Embryonic facial prominence (tissue), 1 donor: ENCODE measurements around the gene SLC25A13.
"Not testable (repeated sequence)": the region's sequence is repeated elsewhere in the genome, so short reads cannot be mapped to it uniquely, and the experiment has no call there.

Experiments used
- DNase-seq: peaks from one replicate; pipeline ENCODE4 v3.0.0-alpha.2; 2016; ENCODE audit errors: extremely low spot score

The SLC25A13 gene

DNA sequence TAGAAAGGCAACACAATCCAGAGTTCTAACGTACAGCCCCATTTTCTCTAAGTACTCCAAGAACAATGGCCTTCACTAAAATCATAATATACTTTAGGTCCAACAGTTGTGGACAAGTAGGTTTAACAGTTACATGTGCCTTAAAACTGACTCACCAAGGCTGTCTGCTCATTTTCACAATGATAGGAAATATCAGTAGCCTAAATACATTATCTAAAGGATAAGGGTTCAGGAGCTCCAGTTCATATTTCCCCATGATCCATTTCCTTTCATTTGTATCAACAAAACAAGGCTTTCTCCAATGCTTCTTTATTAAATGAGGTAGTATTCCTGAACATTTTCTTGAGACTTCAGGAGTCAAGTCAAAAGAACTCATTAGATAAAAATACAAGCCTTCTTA, 164.0 kb downstream of the SLC25A13 start:
- DNase-seq: no peak

DNA sequence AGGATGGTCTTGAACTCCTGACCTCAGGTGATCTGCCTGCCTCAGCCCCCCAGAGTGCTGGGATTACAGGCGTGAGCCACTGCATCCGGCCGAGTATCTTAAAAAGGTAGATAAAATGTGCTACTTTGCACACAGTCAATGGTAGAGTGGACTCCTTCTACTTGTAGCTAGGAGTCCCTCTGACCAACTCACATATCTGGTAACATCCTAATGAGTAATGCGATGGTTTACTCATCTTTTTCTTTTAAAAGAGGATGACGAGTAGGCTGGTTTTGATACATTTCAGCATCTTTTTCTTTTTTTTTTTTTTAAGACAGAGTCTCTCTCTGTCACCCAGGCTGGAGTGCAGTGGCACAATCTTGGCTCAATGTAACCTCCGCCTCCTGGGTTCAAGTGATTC, 167.4 kb downstream of the SLC25A13 start:
- DNase-seq: not testable (repeated sequence)

GRCh38 chr7:96152706-96153105, 169.2 kb downstream of the SLC25A13 start:
- no peak for DNase-seq

GRCh38 chr7:96151889-96152288, 170.0 kb downstream of the SLC25A13 start:
- DNase-seq: no peak

DNA sequence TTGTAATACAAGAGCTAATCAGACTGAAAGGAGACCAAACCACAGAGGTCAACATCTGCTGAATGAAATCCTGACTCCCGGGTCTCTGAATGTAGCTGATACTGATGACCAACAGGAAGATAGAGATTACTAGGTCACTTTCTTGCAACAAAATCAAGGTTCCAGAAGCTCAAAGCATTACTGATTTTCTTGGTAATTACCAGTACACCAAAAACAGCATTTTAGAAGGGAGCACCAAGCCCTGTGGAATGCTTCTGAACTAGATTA, 177.7 kb downstream of the SLC25A13 start:
- DNase-seq: no peak

- DNase-seq: no peak
Observed at GRCh38 chr7:96143495-96144259, 178.2 kb downstream of the SLC25A13 start.

- DNase-seq: no peak
Observed at GRCh38 chr7:96136600-96137239, 185.2 kb downstream of the SLC25A13 start.

- no peak for DNase-seq
Observed at GRCh38 chr7:96135241-96135640, 186.7 kb downstream of the SLC25A13 start.

- DNase-seq: no peak
Observed at GRCh38 chr7:96131525-96131924, 190.4 kb downstream of the SLC25A13 start.

GRCh38 chr7:96127746-96128145, 194.2 kb downstream of the SLC25A13 start:
- no peak for DNase-seq

- DNase-seq: no peak
Observed at GRCh38 chr7:96126382-96126781, 195.5 kb downstream of the SLC25A13 start.

- DNase-seq: no peak
Observed at GRCh38 chr7:96122746-96123145, 199.2 kb downstream of the SLC25A13 start.

DNA sequence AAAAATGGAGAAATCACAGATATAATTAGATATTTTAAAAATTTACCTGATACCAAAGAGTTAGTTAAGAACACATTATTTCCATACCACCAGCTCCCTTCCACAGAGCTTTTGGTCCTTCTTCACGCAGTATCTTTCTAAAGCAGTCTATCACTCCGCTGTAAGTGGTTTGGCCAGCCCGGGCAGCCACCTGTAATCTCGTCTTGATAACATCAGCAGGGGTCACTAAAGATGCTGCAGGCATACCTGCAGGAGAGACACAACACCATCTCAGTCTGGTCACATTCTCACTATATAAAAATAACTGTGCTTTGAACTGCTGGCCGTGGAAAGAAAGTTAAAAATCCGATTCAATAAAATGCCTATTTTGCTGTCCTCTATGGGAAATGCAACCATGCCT, 200.1 kb downstream of the SLC25A13 start:
- DNase-seq: no peak

DNA sequence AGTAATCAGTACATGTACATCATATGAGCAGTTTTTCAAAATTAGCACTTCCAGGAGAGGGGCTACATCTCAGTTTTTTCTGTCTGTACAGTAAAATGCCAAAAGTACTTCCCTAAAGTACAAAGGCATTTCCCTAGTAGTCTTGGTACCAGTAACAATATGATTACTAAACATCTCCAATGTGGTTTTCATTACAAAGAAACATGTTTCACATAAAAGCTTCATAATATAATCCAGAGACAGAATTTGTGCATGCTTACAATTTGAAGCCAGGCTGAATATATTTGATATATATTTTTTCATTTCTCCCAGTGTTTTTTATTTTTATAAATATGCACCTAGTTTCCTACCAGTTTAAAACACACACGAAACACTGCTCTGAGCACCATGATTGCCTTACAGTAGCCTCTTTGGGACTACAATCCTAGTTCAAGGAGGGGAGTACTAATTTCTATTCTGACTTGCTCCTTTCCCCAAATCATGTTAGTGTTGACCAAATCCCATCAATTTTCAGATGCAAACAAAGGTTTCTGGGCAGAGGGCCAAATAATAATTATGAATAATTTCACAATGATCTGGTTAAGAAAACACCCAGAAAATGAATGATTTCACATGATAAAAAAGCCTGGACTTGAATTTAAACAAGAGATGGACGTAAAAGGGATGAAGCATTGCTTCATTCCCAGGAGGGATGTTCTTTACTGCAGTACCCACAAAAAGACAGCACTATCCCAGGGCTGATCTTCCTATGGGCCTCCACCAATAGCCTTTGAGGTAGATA, 201.3 kb downstream of the SLC25A13 start:
- DNase-seq: peak; percentile 55

DNA sequence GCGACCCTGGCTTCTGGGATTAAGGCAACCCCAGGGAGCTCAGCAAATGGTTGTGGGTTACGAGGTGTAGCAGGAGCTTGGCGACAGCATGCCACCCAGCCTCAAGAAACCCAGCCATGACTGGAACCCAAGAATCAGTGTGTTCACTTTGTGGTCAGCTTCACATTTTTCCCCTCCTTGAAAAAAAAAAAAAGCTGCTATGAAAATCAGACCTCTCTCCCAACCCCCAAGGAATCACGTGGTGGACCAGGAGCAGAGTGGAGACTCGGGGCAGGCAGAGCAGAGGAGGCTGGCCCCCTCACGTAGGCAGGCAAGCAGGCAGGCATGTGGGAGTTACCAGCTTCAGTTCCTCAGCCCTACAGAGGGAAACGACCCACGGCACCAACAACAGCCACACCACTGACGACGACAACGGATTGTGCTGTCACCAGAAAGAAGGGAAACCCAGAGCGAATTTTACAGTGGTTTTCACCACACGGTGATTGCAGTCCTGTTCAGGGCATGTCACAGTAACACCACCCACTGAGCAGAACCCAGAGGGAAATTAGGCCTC, 203.4 kb downstream of the SLC25A13 start:
- DNase-seq: no peak

GRCh38 chr7:96116173-96116572, 205.7 kb downstream of the SLC25A13 start:
- DNase-seq: no peak

- no peak for DNase-seq
Observed at GRCh38 chr7:96114190-96114589, 207.7 kb downstream of the SLC25A13 start.

- no peak for DNase-seq
Observed at GRCh38 chr7:96111405-96111804, 210.5 kb downstream of the SLC25A13 start.

GRCh38 chr7:96104984-96105383, 216.9 kb downstream of the SLC25A13 start:
- DNase-seq: no peak

- no peak for DNase-seq
Observed at GRCh38 chr7:96102096-96102811, 219.6 kb downstream of the SLC25A13 start.

GRCh38 chr7:96100737-96101136, 221.2 kb downstream of the SLC25A13 start:
- DNase-seq: no peak

DNA sequence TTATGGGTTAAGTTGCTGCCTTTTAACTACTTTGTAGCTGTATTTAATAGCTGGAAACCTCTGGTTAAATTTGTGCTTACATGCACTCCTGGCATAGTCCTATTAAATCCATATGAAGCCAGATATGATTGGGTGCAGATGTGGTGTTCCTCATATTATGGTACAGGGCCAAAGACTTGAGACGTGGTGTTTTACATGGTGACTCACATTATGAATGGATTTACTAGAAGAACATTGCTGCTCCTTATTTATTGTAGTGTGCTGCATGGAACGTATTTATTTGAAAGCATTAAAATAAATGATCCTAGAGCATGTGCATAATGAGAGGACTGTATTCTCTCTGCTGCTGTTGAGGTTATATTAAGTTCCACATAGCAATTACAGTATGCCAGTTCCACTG, 224.1 kb downstream of the SLC25A13 start:
- DNase-seq: peak; percentile 58
